Measurements from ENCODE around the gene DOCK3.
"Not testable (repeated sequence)": the region's sequence is repeated elsewhere in the genome, so short reads cannot be mapped to it uniquely, and the experiment has no call there.

DOCK3 gene

GRCh38 chr3:51361746-51362145, 687.0 kb downstream of the DOCK3 start:
- no peak for DNase-seq (ENCODE audit: low spot score)

GRCh38 chr3:51362476-51362875, 687.7 kb downstream of the DOCK3 start:
- no peak for DNase-seq (ENCODE audit: low spot score)

GRCh38 chr3:51368276-51368675, 693.5 kb downstream of the DOCK3 start:
- DNase-seq (ENCODE audit: low spot score), result not testable (repeated sequence)

GRCh38 chr3:51371943-51372557, 697.3 kb downstream of the DOCK3 start:
- peak; percentile 46 for DNase-seq (ENCODE audit: low spot score)

- no peak for DNase-seq (ENCODE audit: low spot score)
Measured at GRCh38 chr3:51373658-51374421, 699.1 kb downstream of the DOCK3 start.

- DNase-seq (ENCODE audit: low spot score), result no peak
Measured at GRCh38 chr3:51374456-51374855, 699.7 kb downstream of the DOCK3 start.

GRCh38 chr3:51375136-51375535, 700.4 kb downstream of the DOCK3 start:
- no peak for DNase-seq (ENCODE audit: low spot score)

- DNase-seq (ENCODE audit: low spot score), result no peak
Measured at GRCh38 chr3:51375571-51375970, 700.8 kb downstream of the DOCK3 start.

- no peak for DNase-seq (ENCODE audit: low spot score)
Measured at GRCh38 chr3:51378065-51378464, 703.3 kb downstream of the DOCK3 start.

GRCh38 chr3:51378726-51379125, 704.0 kb downstream of the DOCK3 start:
- DNase-seq (ENCODE audit: low spot score), result no peak

- no peak for DNase-seq (ENCODE audit: low spot score)
Measured at GRCh38 chr3:51379301-51379700, 704.6 kb downstream of the DOCK3 start.

- DNase-seq (ENCODE audit: low spot score), result no peak
Measured at GRCh38 chr3:51379746-51380455, 705.2 kb downstream of the DOCK3 start.

GRCh38 chr3:51380601-51381332, 706.0 kb downstream of the DOCK3 start:
- DNase-seq (ENCODE audit: low spot score), result no peak

GRCh38 chr3:51381333-51381705, 706.6 kb downstream of the DOCK3 start:
- DNase-seq (ENCODE audit: low spot score), result no peak

GRCh38 chr3:51382076-51382745, 707.5 kb downstream of the DOCK3 start:
- no peak for DNase-seq (ENCODE audit: low spot score)

- DNase-seq (ENCODE audit: low spot score), result no peak
Measured at GRCh38 chr3:51382947-51383578, 708.3 kb downstream of the DOCK3 start.

- peak; percentile 43 for DNase-seq (ENCODE audit: low spot score)
Measured at GRCh38 chr3:51384055-51384725, 709.5 kb downstream of the DOCK3 start.

- peak; percentile 100 for DNase-seq (ENCODE audit: low spot score)
Measured at GRCh38 chr3:51384726-51385473, 710.2 kb downstream of the DOCK3 start, which contains the start of gene MANF. MANF (plus strand) TSS chr3:51385291; CDS start chr3:51385343, 52 bp downstream.

GRCh38 chr3:51385621-51386091, 710.9 kb downstream of the DOCK3 start:
- no peak for DNase-seq (ENCODE audit: low spot score)
